Erythroblast (primary cell): ENCODE measurements around the gene PAM.

ENCODE experiments used
- GATA1 ChIP-seq: IDR thresholded peaks from 2 replicates; pipeline ENCODE4 v1.6.1; 2011; ENCODE audit warnings: low read depth, mild to moderate bottlenecking, control low read depth, low read length, moderate library complexity
- POLR2A ChIP-seq: IDR thresholded peaks from 2 replicates; pipeline ENCODE4 v1.6.1; 2011; ENCODE audit warnings: mild to moderate bottlenecking, low read length

DNA sequence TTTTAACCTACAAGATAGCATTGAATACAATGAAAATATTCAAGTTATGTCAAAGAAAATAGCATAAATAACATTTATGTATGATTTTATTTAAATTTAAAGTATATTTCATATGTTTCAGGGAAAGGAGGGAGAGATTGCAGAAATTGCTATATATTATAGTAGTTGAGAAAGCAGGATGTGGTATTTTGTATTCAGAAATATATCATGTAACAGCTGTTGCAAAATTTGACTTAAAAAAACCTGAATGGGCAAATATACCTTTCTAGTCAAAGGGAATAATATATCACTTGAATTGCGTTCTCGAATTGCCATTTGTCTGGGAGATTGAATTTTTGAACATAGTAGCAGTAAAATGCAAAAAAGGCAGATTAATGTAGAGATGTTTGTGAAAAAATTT is 80.6 kb downstream of the PAM start:
- TF ChIP-seq POLR2A (no peak), GATA1 (no peak)
